Keratinocyte (primary cell): ENCODE results near the gene KRT7. TPM values are rescaled to one million over a fixed set of nuclear protein-coding genes. Genes with fewer than 3 reads are reported as not detected.
"Not testable (repeated sequence)": the region's sequence is repeated elsewhere in the genome, so short reads cannot be mapped to it uniquely, and the experiment has no call there.

Experiments
- DNase-seq: peaks from one replicate; pipeline ENCODE4 v3.0.0-alpha.2; 2011; ENCODE audit warnings: low read depth, missing footprints, low spot score
- FAIRE-seq: peaks from 2 replicates; lab custom pipeline; 2011; peaks lifted over from hg19 to GRCh38; lab: Jason Lieb, UNC
- H2AFZ ChIP-seq: 2 replicates; pipeline ENCODE4 v1.6.0; 2012; ENCODE audit warnings: low read length, control low read depth, inconsistent platforms; ENCODE audit not compliant: control insufficient read depth
- H3K27ac ChIP-seq: 2 replicates; pipeline ENCODE4 v1.5.1; 2011; ENCODE audit warnings: low read length; ENCODE audit not compliant: control insufficient read depth, insufficient read depth
- H3K27me3 ChIP-seq: 3 replicates; pipeline ENCODE4 v1.6.0; 2011; ENCODE audit warnings: low read length; ENCODE audit not compliant: control insufficient read depth, insufficient read depth; ENCODE audit errors: extremely low read depth
- H3K36me3 ChIP-seq, 2 experiments: 2 replicates in 1 of 2; 3 replicates in 1 of 2; pipeline ENCODE4 v1.5.1; 2011; ENCODE audit warnings: low read length in 2 of 2, mild to moderate bottlenecking in 1 of 2; ENCODE audit not compliant: control insufficient read depth in 2 of 2, insufficient read depth in 2 of 2; ENCODE audit errors: extremely low read depth in 1 of 2
- H3K4me1 ChIP-seq: 3 replicates; pipeline ENCODE4 v1.5.1; 2011; ENCODE audit warnings: low read length; ENCODE audit not compliant: control insufficient read depth, insufficient read depth; ENCODE audit errors: extremely low read depth
- H3K4me2 ChIP-seq: 3 replicates; pipeline ENCODE4 v1.6.0; 2011; ENCODE audit warnings: low read depth, low read length; ENCODE audit not compliant: control insufficient read depth, insufficient read depth; ENCODE audit errors: extremely low read depth
- H3K4me3 ChIP-seq, 3 experiments: fragments of 200-600 bp in 1 of 3; sonication (generic) in 1 of 3; 2 replicates in 2 of 3; 3 replicates in 1 of 3; pipeline ENCODE4 v1.5.1; 2011 to 2016; ENCODE audit warnings: low read length in 3 of 3, mild to moderate bottlenecking in 3 of 3, control low read depth in 2 of 3, inconsistent platforms in 1 of 3, low read depth in 1 of 3, mixed read lengths in 1 of 3, mixed run types in 1 of 3, moderate library complexity in 1 of 3; ENCODE audit not compliant: control insufficient read depth in 2 of 3, insufficient read depth in 2 of 3; ENCODE audit errors: extremely low read depth in 1 of 3
- H3K79me2 ChIP-seq: 2 replicates; pipeline ENCODE4 v1.6.0; 2012; ENCODE audit warnings: low read length; ENCODE audit not compliant: control insufficient read depth, insufficient read depth
- H3K9ac ChIP-seq: 3 replicates; pipeline ENCODE4 v1.6.0; 2011; ENCODE audit warnings: low read length; ENCODE audit not compliant: control insufficient read depth, insufficient read depth; ENCODE audit errors: extremely low read depth
- H3K9me1 ChIP-seq: 3 replicates; pipeline ENCODE4 v1.6.0; 2011; ENCODE audit warnings: low read length; ENCODE audit not compliant: control insufficient read depth, insufficient read depth; ENCODE audit errors: extremely low read depth
- H3K9me3 ChIP-seq: 2 replicates; pipeline ENCODE4 v1.5.1; 2012; ENCODE audit warnings: low read depth, low read length; ENCODE audit not compliant: control insufficient read depth
- H4K20me1 ChIP-seq: 3 replicates; pipeline ENCODE4 v1.6.0; 2011; ENCODE audit warnings: low read length; ENCODE audit not compliant: control insufficient read depth, insufficient read depth; ENCODE audit errors: extremely low read depth
- EZH2 ChIP-seq: IDR thresholded peaks from one replicate; pipeline ENCODE4 v1.6.1; 2012; ENCODE audit warnings: inconsistent platforms, mild to moderate bottlenecking, low read length, moderate library complexity
- dilution Hi-C: fragments of 300-500 bp; cut with MboI; formaldehyde crosslinking; loops from one replicate; pipeline ENCODE4 v1.7.0; 2020; ENCODE audit warnings: low sequenced_read_pairs; ENCODE audit not compliant: extremely low pct_ligation_motif_present
- polyA plus RNA-seq, 5 experiments: library from polyadenylated mRNA; depleted of rRNA in 3 of 5; stranded (reverse) in 3 of 5; stranded (forward) in 1 of 5; unstranded in 1 of 5; fragments of >200 nt; gene quantifications; 1 replicate in 1 of 5; 2 replicates in 3 of 5; 3 replicates in 1 of 5; pipeline versions ENCODE4 v1.2.1 to v1.2.3, GENCODE V29; 2011 to 2012; ENCODE audit warnings: missing spikeins in 2 of 5, low read depth in 1 of 5, low replicate concordance in 1 of 5
- TF ChIP-seq, protein P1 (sequence below), 3 experiments: IDR thresholded peaks in 1 of 3; conservative IDR thresholded peaks in 1 of 3; optimal IDR thresholded peaks in 1 of 3; 2 replicates in 2 of 3; 3 replicates in 1 of 3; pipeline versions ENCODE3 to v1.5.1; 2011; ENCODE audit warnings: low read length in 3 of 3, mild to moderate bottlenecking in 3 of 3, moderate library complexity in 2 of 3, control low read depth in 1 of 3, inconsistent platforms in 1 of 3; ENCODE audit not compliant: insufficient read depth in 2 of 3; ENCODE audit errors: extremely low read depth in 1 of 3

Gene KRT7
- polyA plus RNA-seq, 1 donor (not counting 4 experiments of a cell fraction or from before 2014, with no cell fraction given): 112 TPM

DNA sequence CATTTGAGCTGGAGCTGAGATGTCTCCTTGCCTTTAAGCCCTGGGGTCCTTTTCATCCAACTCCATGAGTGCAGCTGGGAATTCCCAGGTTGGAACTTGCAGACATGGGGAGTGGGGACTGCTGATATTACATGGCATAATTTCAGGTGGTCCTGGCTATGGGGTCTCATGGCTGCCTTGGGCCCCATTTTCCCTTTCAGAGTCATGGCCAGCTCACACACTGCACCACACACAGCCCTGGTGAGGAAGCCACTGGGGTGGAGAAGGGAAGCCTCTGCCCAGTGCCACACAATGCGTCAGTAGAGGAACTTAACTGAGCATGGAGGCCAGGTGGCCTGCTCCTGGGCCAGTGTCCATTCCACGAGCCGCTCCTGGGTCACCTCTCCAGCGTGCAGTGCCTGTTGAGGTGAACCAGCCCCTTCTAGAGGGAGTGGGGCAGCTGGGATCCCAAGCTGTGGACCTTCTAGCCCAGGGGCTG lies 24.1 kb downstream of the KRT7 start:
- FAIRE-seq (no peak), DNase-seq (no peak)
- no peak overlapping the region for H3K27ac ChIP-seq
- no peaks in the 10 kb centered on the region for H3K9me1 ChIP-seq
- H3K9me3 ChIP-seq: no peaks in the 10 kb centered on the region
- H3K27me3 ChIP-seq: peaks cover 21% of the 10 kb centered on the region
- no peak overlapping the region for H3K4me2 ChIP-seq
- H3K4me3 ChIP-seq: no peak overlapping the region
- H3K79me2 ChIP-seq: no peaks in the 10 kb centered on the region
- no peaks in the 10 kb centered on the region for H3K4me1 ChIP-seq
- no peaks in the 10 kb centered on the region for H4K20me1 ChIP-seq
- TF ChIP-seq, protein P1, sequence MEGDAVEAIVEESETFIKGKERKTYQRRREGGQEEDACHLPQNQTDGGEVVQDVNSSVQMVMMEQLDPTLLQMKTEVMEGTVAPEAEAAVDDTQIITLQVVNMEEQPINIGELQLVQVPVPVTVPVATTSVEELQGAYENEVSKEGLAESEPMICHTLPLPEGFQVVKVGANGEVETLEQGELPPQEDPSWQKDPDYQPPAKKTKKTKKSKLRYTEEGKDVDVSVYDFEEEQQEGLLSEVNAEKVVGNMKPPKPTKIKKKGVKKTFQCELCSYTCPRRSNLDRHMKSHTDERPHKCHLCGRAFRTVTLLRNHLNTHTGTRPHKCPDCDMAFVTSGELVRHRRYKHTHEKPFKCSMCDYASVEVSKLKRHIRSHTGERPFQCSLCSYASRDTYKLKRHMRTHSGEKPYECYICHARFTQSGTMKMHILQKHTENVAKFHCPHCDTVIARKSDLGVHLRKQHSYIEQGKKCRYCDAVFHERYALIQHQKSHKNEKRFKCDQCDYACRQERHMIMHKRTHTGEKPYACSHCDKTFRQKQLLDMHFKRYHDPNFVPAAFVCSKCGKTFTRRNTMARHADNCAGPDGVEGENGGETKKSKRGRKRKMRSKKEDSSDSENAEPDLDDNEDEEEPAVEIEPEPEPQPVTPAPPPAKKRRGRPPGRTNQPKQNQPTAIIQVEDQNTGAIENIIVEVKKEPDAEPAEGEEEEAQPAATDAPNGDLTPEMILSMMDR (optimal IDR thresholded peaks at IDR 0.05 in 1 of 3, IDR thresholded peaks at IDR 0.05 in 1 of 3, conservative IDR thresholded peaks at IDR 0.05 in 1 of 3; ENCODE audit: extremely low read depth in 1 of 3, insufficient read depth in 2 of 3, low read length in 3 of 3): no peak
- TF ChIP-seq EZH2: no peak
- no peak overlapping the region for H3K9ac ChIP-seq
- H3K36me3 ChIP-seq: no peaks in the 10 kb centered on the region
- dilution Hi-C loops: no loop called here
- no peak overlapping the region for H2AFZ ChIP-seq

DNA sequence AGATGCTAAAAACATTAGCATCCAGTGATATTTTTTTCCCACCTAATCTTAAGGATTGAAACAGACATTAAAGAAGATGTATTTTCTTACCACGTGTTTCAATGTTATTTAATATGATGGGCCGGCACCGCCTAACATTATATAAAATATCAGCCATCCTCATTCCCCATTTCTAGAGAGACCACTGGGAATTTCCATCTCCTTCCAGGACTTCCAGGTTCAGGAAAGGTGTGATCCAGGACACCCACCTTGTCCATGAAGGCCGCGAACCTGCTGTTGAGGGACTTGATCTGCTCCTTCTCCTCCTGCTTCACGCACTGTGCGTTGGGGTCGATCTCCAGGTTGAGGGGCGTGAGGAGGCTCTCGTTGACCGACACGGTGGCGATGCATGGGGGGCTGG lies 24.9 kb downstream of the KRT7 start:
- H3K4me2 ChIP-seq, FAIRE-seq, H3K9ac ChIP-seq, H3K4me3 ChIP-seq, H3K27ac ChIP-seq, H2AFZ ChIP-seq, H3K36me3 ChIP-seq, H4K20me1 ChIP-seq, dilution Hi-C loops, H3K4me1 ChIP-seq, H3K9me1 ChIP-seq, DNase-seq, H3K9me3 ChIP-seq, H3K79me2 ChIP-seq: not testable (repeated sequence)
- H3K27me3 ChIP-seq: peaks cover 21% of the 10 kb centered on the region

DNA sequence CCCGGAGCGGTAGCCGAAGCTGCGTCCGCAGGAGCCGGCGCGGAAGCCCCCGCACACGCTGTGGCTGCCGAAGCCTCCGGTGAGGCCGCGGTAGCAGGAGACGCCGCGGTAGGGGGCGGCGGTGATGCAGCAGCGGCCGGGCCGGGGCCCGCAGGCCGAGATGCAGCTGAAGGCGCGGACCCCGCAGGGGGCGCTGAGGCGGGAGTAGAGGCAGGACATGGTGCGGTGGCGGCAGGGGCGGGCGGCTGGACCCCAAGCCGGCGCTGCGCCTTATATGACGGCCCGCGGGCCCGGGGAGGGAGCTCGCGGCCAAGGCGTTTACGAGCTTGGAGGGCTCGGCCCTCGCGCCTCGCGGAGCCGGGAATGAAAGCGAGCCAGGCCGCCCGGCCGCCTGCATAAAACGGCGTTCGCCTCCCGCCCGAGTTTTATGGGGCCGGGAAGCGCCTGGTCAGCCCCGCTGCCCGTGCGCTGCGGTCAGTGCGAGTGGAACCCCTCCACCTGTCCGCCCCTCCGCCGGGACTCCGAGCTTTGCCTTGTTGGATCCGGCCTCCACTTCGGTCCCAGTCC lies 25.4 kb downstream of the KRT7 start:
- Histone ChIP-seq H3K79me2 (no peaks in the 10 kb centered on the region), H3K4me2 (peak overlapping the region; percentile 33), H3K9me3 (no peaks in the 10 kb centered on the region), H3K4me1 (no peaks in the 10 kb centered on the region), H4K20me1 (no peaks in the 10 kb centered on the region), H2AFZ (no peak overlapping the region), H3K27ac (no peak overlapping the region), H3K36me3 (no peaks in the 10 kb centered on the region), H3K27me3 (peaks cover 21% of the 10 kb centered on the region), H3K4me3 (no peak overlapping the region), H3K9ac (no peak overlapping the region), H3K9me1 (no peaks in the 10 kb centered on the region)
- dilution Hi-C loops: no loop called here
- peak; percentile 24 for TF ChIP-seq EZH2
- TF ChIP-seq, protein P1 (optimal IDR thresholded peaks at IDR 0.05 in 1 of 3, IDR thresholded peaks at IDR 0.05 in 1 of 3, conservative IDR thresholded peaks at IDR 0.05 in 1 of 3; ENCODE audit: extremely low read depth in 1 of 3, insufficient read depth in 2 of 3, low read length in 3 of 3): no peak
- no peak for DNase-seq
- FAIRE-seq: no peak
